GM12878 (cell line): ENCODE results near the gene ZNF790. TPM values are rescaled to one million over a fixed set of nuclear protein-coding genes. Genes with fewer than 3 reads are reported as not detected.
A peak's percentile ranks its signal among the peaks of the same experiment; 100 is the strongest.

Experiments used
- ATAC-seq: fragments of 200-7000 bp; cut with Tn5 transposase; 3 replicates; pipeline ENCODE4 v1.9.1; 2020; ENCODE audit warnings: mild to moderate bottlenecking, moderate library complexity
- Bru-seq: library from RNA; stranded (reverse); fragments of 400-500 nt; gene quantifications from one replicate; lab custom pipeline; 2021; lab: Mats Ljungman, UMichigan
- BruChase-seq, 2 experiments: library from RNA; stranded (reverse); fragments of 400-500 nt; gene quantifications; one replicate each; lab custom pipeline; 2021; lab: Mats Ljungman, UMichigan
- BruUV-seq: library from RNA; stranded (reverse); fragments of 400-500 nt; replicated peaks from 2 replicates; lab custom pipeline; 2021; lab: Mats Ljungman, UMichigan
- CTCF ChIA-PET: fragments of 300-600 bp; sonication (Branson Sonifier 250); formaldehyde crosslinking; extraction: SDS; loops from one replicate; lab custom pipeline; 2021; ENCODE audit warnings: inconsistent platforms; lab: Yijun Ruan, JAX
- POLR2A ChIA-PET: fragments of 350-600 bp; formaldehyde crosslinking; extraction: SDS; loops from one replicate; lab custom pipeline; 2021; ENCODE audit warnings: inconsistent platforms; lab: Charles Lee
- RAD21 ChIA-PET: fragments of 300-600 bp; sonication (Branson Sonifier 250); formaldehyde crosslinking; loops from one replicate; lab custom pipeline; 2023; ENCODE audit warnings: antibody characterized with exemption; ENCODE audit not compliant: unreplicated experiment; lab: Charles Lee
- SMC1A ChIA-PET: fragments of 300-600 bp; sonication (Branson Sonifier 250); formaldehyde crosslinking; loops from one replicate; lab custom pipeline; 2023; ENCODE audit not compliant: unreplicated experiment, uncharacterized antibody; lab: Charles Lee
- DNase-seq: peaks from one replicate; pipeline ENCODE4 v3.0.0-alpha.2; 2011; ENCODE audit warnings: low read depth, low spot score
- FAIRE-seq: peaks from 3 replicates; lab custom pipeline; 2011; peaks lifted over from hg19 to GRCh38; lab: Jason Lieb, UNC
- H2AFZ ChIP-seq: 2 replicates; pipeline ENCODE4 v1.6.0; 2011; ENCODE audit warnings: low read depth, low read length, control low read depth; ENCODE audit not compliant: control insufficient read depth
- H3K27ac ChIP-seq: 2 replicates; pipeline ENCODE4 v1.5.1; 2011; ENCODE audit warnings: control low read depth; ENCODE audit not compliant: control insufficient read depth, insufficient read depth
- H3K27me3 ChIP-seq, 2 experiments: replicated peaks in 1 of 2; 2 replicates each; pipeline versions ENCODE4 v1.6.0 to v1.6.1; 2011; ENCODE audit warnings: low read length in 1 of 2; ENCODE audit not compliant: control insufficient read depth in 2 of 2, insufficient read depth in 2 of 2
- H3K36me3 ChIP-seq, 2 experiments: 2 replicates each; pipeline ENCODE4 v1.5.1; 2011; ENCODE audit warnings: low read length in 1 of 2; ENCODE audit not compliant: control insufficient read depth in 2 of 2, insufficient read depth in 2 of 2
- H3K4me1 ChIP-seq: 2 replicates; pipeline ENCODE4 v1.6.1; 2011; ENCODE audit warnings: mild to moderate bottlenecking, low read length, moderate library complexity, mixed read lengths; ENCODE audit not compliant: control insufficient read depth, insufficient read depth
- H3K4me2 ChIP-seq: 2 replicates; pipeline ENCODE4 v1.6.0; 2011; ENCODE audit warnings: control low read depth; ENCODE audit not compliant: control insufficient read depth, insufficient read depth
- H3K4me3 ChIP-seq: fragments of 200-600 bp; sonication (generic); 2 replicates; pipeline ENCODE4 v1.5.1; 2016
- H3K79me2 ChIP-seq: 2 replicates; pipeline ENCODE4 v1.6.0; 2011; ENCODE audit warnings: low read length; ENCODE audit not compliant: control insufficient read depth, insufficient read depth
- H3K9ac ChIP-seq: 2 replicates; pipeline ENCODE4 v1.8.0; 2011; ENCODE audit warnings: low read length, control low read depth, mixed read lengths; ENCODE audit not compliant: control insufficient read depth, insufficient read depth
- H3K9me3 ChIP-seq: replicated peaks from 3 replicates; pipeline ENCODE4 v1.5.1; 2011; ENCODE audit warnings: mild to moderate bottlenecking, low read length; ENCODE audit not compliant: control insufficient read depth, insufficient read depth
- H4K20me1 ChIP-seq: 2 replicates; pipeline ENCODE4 v1.6.0; 2011; ENCODE audit not compliant: control insufficient read depth, insufficient read depth
- BHLHE40 ChIP-seq, 2 experiments: fragments of 450-650 bp in 1 of 2; IDR thresholded peaks; 2 replicates each; pipeline ENCODE4 v1.6.1; 2011 to 2017; ENCODE audit warnings: low read depth in 2 of 2, borderline replicate concordance in 1 of 2, improper control_type of control experiment in 1 of 2, low read length in 1 of 2, mild to moderate bottlenecking in 1 of 2
- BMI1 ChIP-seq: fragments of 450-650 bp; IDR thresholded peaks from 2 replicates; pipeline ENCODE4 v1.6.1; 2016; ENCODE audit warnings: mild to moderate bottlenecking, moderate library complexity, borderline replicate concordance
- CHD2 ChIP-seq: IDR thresholded peaks from 2 replicates; pipeline ENCODE4 v1.6.1; 2011; ENCODE audit warnings: low read depth, low read length, improper control_type of control experiment, borderline replicate concordance
- RELB ChIP-seq: fragments of 450-650 bp; IDR thresholded peaks from 2 replicates; pipeline ENCODE4 v1.6.1; 2017; ENCODE audit warnings: low read depth, mild to moderate bottlenecking, moderate library complexity
- SRF ChIP-seq, 2 experiments: IDR thresholded peaks; 2 replicates each; pipeline ENCODE4 v1.6.1; 2011; ENCODE audit warnings: low read depth in 2 of 2, low read length in 2 of 2, mild to moderate bottlenecking in 1 of 2, moderate library complexity in 1 of 2
- ZBTB40 ChIP-seq: fragments of 450-650 bp; IDR thresholded peaks from 2 replicates; pipeline ENCODE4 v1.6.1; 2016; ENCODE audit warnings: mild to moderate bottlenecking, moderate library complexity, borderline replicate concordance
- ZNF24 ChIP-seq: fragments of 450-650 bp; IDR thresholded peaks from 2 replicates; pipeline ENCODE4 v1.6.1; 2017; ENCODE audit warnings: antibody characterized with exemption, mild to moderate bottlenecking
- WGBS: methylation state at CpG from one replicate; pipeline ENCODE4 v1.1.6; 2016; ENCODE audit warnings: low lambda C conversion rate; ENCODE audit not compliant: insufficient replicate concordance, insufficient coverage; ENCODE audit errors: missing lambda C conversion rate; 5-methylcytosine and 5-hydroxymethylcytosine counted together
- in situ Hi-C: fragments of 300-500 bp; cut with MboI; formaldehyde crosslinking; loops from 9 replicates; pipeline ENCODE4 v1.14.3; 2018; ENCODE audit warnings: mixed read lengths
- intact Hi-C: fragments of 100-400 bp; cut with micrococcal nuclease; formaldehyde crosslinking; loops from one replicate; pipeline ENCODE4 v1.14.2; 2022; ENCODE audit not compliant: unreplicated experiment
- long read RNA-seq, 2 experiments: library from polyadenylated mRNA; unstranded; transcript quantifications; one replicate each; pipeline ENCODE4 v2.0.0, GENCODE V29; 2019 to 2020
- polyA minus RNA-seq, 3 experiments: library from RNA; depleted of rRNA, polyadenylated mRNA; stranded (reverse); fragments of >200 nt; gene quantifications; 2 replicates each; pipeline ENCODE4 v1.2.3, GENCODE V29; 2011
- polyA plus RNA-seq, 11 experiments: library from polyadenylated mRNA; depleted of rRNA in 4 of 11; unstranded in 6 of 11; stranded (reverse) in 5 of 11; fragments of >200 nt; fragmentation: Nextera tagmentation in 4 of 11; fragmentation: Illumina TruSeq in 1 of 11; extraction: Ambion mirVana in 4 of 11; extraction: Trizol in 1 of 11; gene quantifications; 1 replicate in 1 of 11; 2 replicates in 10 of 11; pipeline versions ENCODE4 v1.2.1 to v1.2.3, GENCODE V29; 2011 to 2016; ENCODE audit warnings: inconsistent platforms in 2 of 11, missing spikeins in 2 of 11, low read depth in 1 of 11
- total RNA-seq, 4 experiments: library from RNA; depleted of rRNA in 3 of 4; stranded (reverse); fragments of >200 nt in 3 of 4; fragmentation: Illumina TruSeq in 1 of 4; extraction: Trizol in 1 of 4; gene quantifications; 2 replicates each; pipeline versions ENCODE4 v1.2.1 to v1.2.3, GENCODE V29; 2013 to 2021

Gene ZNF790
- 19.7 and 23.4 TPM in 2 replicates for total RNA-seq (2013; cell fraction: nucleolus; rRNA removed)
- total RNA-seq (2014; rRNA removed) (3.1 and 3.2 TPM in 2 replicates), total RNA-seq (2014; rRNA removed; fragmentation: Illumina TruSeq; extraction: Trizol) (5.2 and 5.3 TPM in 2 replicates), total RNA-seq (2021) (2.5 and 2.9 TPM in 2 replicates), polyA plus RNA-seq (2011; rRNA removed) (0.87 and 1.7 TPM in 2 replicates), polyA plus RNA-seq (2014; fragmentation: Illumina TruSeq; extraction: Trizol) (2.7 and 3.7 TPM in 2 replicates), polyA plus RNA-seq (2014; fragmentation: Nextera tagmentation; extraction: Ambion mirVana) (1 to 10 TPM; 1.6 to 2.5 TPM), polyA plus RNA-seq (2014; rRNA removed) (1.6 and 2.1 TPM in 2 replicates), polyA plus RNA-seq (2016; fragmentation: Nextera tagmentation; extraction: Ambion mirVana) (1 to 10 TPM; 3.2 to 4.2 TPM), polyA minus RNA-seq (2011; rRNA and poly(A)+ RNA removed) (1.6 and 2.2 TPM in 2 replicates), Bru-seq, nascent RNA (percentile 66 among the genes with signal in this experiment), BruChase-seq, experiment 1, labeled RNA remaining after a 6-hour chase (percentile 66 among the genes with signal in this experiment), BruChase-seq, experiment 2, labeled RNA remaining after a 2-hour chase (percentile 60 among the genes with signal in this experiment)
- polyA plus RNA-seq (2011; ENCODE audit: low read depth), result 2.7 TPM
- polyA plus RNA-seq (2011; cell fraction: cytosol; rRNA removed), result 0.72 and 1.3 TPM in 2 replicates
- 0.51 and 0.91 TPM in 2 replicates for polyA plus RNA-seq (2011; cell fraction: nucleus; rRNA removed)
- polyA plus RNA-seq (2012), result 2.3 and 3.6 TPM in 2 replicates
- 0.31 and 0.53 TPM in 2 replicates for polyA minus RNA-seq (2011; cell fraction: cytosol; rRNA and poly(A)+ RNA removed)
- 0.67 and 0.85 TPM in 2 replicates for polyA minus RNA-seq (2011; cell fraction: nucleus; rRNA and poly(A)+ RNA removed)
- long read RNA-seq, experiment 1, partial matches to known transcripts, result 1 of 1 reads
- long read RNA-seq, experiment 1, other reads (novel, unspliced or antisense), result 0 of 1 reads
- long read RNA-seq, experiment 2, transcript ZNF790-201 (5 exons, 3,037 nt), result major isoform, 6 of 10 reads
- long read RNA-seq, experiment 2, partial matches to known transcripts, result 0 of 10 reads
- long read RNA-seq, experiment 2, other reads (novel, unspliced or antisense), result 1 of 10 reads

GRCh38 chr19:36837906-36838783, at the start of gene ZNF790:
Gene ZNF790 (minus strand): TSS chr19:36838387. CDS start chr19:36825619, 12,768 bp downstream.
- H4K20me1 ChIP-seq, result no peaks in the 10 kb centered on the region
- ATAC-seq, result peak; percentile 97
- H3K79me2 ChIP-seq, result 0 out of 2 replicates have a peak, but pooled peaks cover 2% of the 10 kb centered on the region
- RAD21 ChIA-PET, result interaction anchor here (3.0 kb wide), 1 partner anchor 12 kb away, joined by 38 read pairs; the partner anchor contains the start of gene ZNF345
- POLR2A ChIA-PET, result interaction anchor here (1.0 to 3.3 kb wide), 2 partner anchors 12 to 151 kb away, joined by 4 to 37 read pairs; partner anchors contain the start of genes ZNF345 and ZNF567
- peak; percentile 53 for DNase-seq
- H3K4me1 ChIP-seq, result 0 out of 2 replicates have a peak, but pooled peaks cover 3% of the 10 kb centered on the region
- TSS peak; percentile 78 for BruUV-seq
- H3K4me2 ChIP-seq, result peak within 1 kb of the TSS; percentile 90
- in situ Hi-C loops (no loop called here), intact Hi-C loops (loop anchor here (1.0 to 5.0 kb wide), 2 partner anchors 12 to 66 kb away; partner anchors contain the start of genes ZNF345 and ZNF850)
- peak within 1 kb of the TSS; percentile 79 for H3K4me3 ChIP-seq
- CTCF ChIA-PET, result interaction anchor here (0.6 to 1.3 kb wide), 4 partner anchors 11 to 16 kb away, joined by 3 to 4 read pairs (median 4); partner anchors contain the start of gene ZNF345
- no peaks in the 10 kb centered on the region for H3K27me3 ChIP-seq
- SMC1A ChIA-PET, result interaction anchor here (1.2 to 4.6 kb wide), 2 partner anchors 11 to 14 kb away, joined by 3 to 37 read pairs; partner anchors contain the start of gene ZNF345
- H3K36me3 ChIP-seq, result peaks cover 0 to 3% of the 10 kb centered on the region in 2 experiments; a peak in 1 of 4 replicates
- H3K9ac ChIP-seq, result peak within 1 kb of the TSS; percentile 71
- H2AFZ ChIP-seq, result peak within 1 kb of the TSS; percentile 83
- H3K27ac ChIP-seq, result peak within 1 kb of the TSS; percentile 69
- peaks cover 21% of the 10 kb centered on the region for H3K9me3 ChIP-seq
- 1% methylated on average over 31 of the region's 56 CpGs for WGBS
- FAIRE-seq, result peak; percentile 52
- TF ChIP-seq RELB, result peak; percentile 78
- TF ChIP-seq ZNF24, result no peak
- no peak for TF ChIP-seq BMI1
- TF ChIP-seq BHLHE40 (IDR thresholded peaks at IDR 0.05; ENCODE audit: borderline replicate concordance in 1 of 2, low read depth in 2 of 2, low read length in 1 of 2), result peak; percentile 17 to 61; a peak in 2 of 4 replicates
- peak; percentile 91 for TF ChIP-seq ZBTB40
- peak; percentile 72; the same call in 1 of the 2 replicates for TF ChIP-seq CHD2
- 0 out of 4 replicates have a peak, but pooled peaks of 1 of the 2 experiments have one; percentile 70 for TF ChIP-seq SRF (IDR thresholded peaks at IDR 0.05; ENCODE audit: low read depth in 2 of 2, low read length in 2 of 2)
